HG02938 (cell line): ENCODE measurements around the gene CEACAM18.

Source experiments
- ATAC-seq: cut with Tn5 transposase; IDR thresholded peaks from one replicate; pipeline ENCODE4 v1.9.1; 2021; ENCODE audit warnings: mild to moderate bottlenecking, moderate library complexity; ENCODE audit not compliant: unreplicated experiment

CEACAM18 gene

DNA sequence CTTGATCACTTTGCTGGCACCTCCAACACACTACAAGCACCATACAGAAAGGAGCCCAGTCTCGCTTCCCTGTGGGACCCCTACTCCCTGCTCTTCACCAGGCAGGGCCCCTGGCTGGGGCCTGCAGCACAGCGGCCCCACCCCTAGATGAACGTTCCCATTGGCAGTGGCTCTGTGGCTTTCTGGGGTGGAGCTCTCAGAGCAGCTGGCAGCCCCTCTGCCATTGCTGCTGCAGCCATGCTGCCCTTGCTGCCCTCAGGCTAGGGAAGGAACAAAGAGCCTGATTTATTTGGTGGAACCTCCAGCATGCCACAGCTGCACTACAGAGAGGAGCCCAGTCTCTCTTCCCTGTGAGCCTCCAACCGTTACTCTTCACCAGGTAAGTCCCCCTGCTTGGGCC is 47.3 kb downstream of the CEACAM18 start:
- ATAC-seq: no peak

DNA sequence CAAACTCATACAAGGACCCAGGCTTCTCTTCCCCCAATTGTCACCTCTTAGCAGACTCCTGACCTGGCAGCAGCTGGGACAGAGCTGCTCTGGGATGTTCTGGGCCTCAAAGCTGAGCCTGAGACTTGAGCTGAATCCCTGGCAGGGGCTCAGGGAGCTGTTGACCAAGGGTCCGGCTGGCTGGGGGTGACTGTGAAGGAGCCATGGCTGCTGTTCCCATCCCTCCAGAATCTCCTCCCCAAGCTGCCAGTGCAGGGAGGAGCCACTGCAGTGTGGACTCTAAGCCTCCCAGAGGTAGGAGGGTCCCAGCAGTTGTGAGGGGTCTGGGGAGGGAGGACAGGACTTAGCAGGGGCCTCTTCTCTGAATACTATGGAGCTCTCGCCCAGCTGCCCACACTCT is 51.0 kb downstream of the CEACAM18 start:
- no peak for ATAC-seq

DNA sequence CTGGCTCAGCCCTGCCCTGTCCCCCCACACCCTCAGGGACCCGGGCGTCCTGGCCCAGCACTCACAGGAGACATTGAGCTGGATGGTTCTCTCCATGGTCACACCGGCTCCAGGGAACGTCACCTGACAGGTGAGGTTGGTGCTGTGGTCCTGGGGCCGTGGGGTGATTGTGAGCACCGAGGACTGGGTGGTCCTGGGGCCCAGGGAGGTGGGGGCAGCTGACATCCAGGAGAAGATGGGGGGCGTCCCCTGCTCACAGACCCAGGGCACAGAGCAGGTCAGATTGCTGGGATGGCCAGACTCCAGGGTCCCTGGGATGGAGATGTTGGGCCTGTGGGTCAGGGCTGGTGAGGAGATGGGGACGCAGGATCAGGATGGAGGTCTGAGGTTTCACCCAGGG is 52.3 kb downstream of the CEACAM18 start:
- no peak for ATAC-seq

DNA sequence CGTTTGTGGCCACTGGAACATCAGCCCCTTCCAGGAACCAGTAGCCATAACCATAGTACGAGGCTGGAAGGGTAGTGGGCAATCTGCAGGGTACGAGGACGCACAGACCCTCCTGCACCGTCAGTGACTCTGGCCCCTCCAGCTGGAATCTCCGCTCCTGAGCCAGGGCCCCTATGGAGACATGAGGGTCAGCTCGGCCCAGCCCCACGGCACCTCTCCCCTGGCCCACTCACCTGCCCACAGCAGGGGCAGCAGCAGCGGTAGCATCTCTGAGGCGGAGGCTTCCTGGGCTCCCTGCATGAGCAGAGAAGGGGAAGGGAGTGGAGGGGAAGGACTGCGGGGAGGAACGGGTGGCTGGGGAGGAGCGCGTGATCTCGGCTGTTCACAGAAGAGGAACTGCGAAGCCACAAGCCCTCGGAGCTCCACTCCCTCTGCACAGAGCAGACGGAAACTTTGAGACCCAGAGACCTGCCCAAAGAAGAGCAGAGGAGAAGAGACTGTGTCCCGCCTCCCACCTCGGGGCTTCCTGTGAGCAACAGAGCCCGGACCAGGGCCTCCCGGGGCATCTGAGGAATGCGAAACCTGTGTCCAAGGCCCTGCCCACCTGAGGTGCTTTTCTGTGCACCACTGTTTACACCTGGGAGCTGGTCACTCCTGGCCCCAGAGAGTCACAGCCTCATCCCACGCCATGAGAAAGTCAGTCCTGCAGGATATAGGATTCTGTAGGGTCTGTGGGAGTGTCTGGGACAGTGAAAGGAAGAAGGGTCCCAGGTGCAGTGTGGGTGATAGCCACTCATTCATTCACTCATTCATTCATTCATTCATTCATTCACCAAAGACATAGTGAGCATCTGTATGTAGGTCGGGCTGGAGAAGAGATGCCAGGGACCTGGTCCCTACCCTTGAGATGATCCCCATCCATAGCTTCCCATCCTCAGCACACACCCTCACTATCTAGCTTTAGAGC is 53.3 kb downstream of the CEACAM18 start, which contains the start of gene SIGLEC6:
Gene SIGLEC6, minus strand, starts transcription at position 322 of the 967 bp plus-strand sequence. Its CDS starts 22 bp downstream, at position 300.
- peak; percentile 52 for ATAC-seq

DNA sequence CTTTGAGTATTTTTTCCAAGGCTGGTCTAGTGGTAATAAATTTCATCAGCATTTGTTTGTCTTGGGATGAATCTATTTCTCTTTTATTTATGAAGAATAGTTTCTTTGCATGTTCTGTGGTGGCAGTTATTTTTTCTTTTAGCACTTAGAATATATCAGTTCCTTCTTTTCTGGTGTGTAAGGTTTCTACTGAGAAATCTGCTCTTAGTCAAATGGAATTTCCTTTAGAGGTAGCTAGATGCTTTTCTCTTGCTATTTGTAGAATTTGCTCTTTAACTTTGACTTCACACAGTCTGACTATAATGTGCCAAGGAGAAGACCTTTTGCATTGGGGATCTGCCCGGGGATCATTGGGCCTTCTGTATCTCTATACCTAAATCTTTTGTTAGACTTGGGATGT is 57.2 kb downstream of the CEACAM18 start:
- no peak for ATAC-seq

DNA sequence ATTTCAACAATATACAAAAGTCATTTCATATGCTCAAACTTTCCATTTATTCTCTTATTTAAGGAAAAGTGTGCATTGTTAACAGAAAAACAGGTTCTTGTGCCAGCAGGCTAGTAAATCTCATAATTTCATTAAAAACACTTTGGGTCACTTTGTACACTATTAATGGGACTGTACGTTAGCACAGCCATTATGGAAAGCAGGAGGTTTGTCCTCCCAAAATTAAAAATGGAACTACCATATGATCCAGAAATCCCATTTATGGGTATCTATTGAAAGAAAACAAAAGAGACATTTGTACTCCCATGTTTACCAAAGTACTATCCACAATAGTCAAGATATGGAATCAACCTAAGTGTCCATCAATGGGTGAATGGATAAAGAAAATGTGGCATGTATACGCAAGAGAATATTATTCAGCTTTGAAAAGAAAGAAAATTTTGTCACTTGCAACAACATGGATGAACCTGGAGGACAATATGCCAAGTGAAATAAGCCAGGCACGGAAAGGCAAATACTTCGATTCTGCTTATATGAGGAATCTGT is 61.6 kb downstream of the CEACAM18 start:
- no peak for ATAC-seq
